Measurements from ENCODE around the gene MOSMO.
"Not testable (repeated sequence)": the region's sequence is repeated elsewhere in the genome, so short reads cannot be mapped to it uniquely, and the experiment has no call there.

MOSMO gene

DNA sequence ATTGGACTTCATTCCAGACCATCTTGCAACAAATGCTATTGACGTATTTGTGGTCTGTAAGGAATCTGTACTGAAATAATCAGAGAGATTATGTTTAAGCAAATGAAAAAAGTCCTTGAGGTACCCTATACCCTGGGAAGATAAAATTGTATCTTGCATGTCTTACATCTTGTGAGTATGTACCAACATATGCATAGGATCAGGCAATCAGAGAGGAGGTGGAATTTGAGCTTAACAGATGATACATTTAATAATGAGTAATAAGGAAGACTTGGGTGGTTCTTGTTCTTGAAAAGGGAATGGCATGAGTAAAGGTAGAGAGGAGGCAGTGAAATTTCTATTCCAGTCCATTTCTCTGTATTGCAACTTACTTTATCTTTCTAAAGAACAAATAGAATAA lies 10.6 kb downstream of the MOSMO start:
- peak; percentile 65 for DNase-seq (ENCODE audit: low read depth)
- TF ChIP-seq, protein P1, sequence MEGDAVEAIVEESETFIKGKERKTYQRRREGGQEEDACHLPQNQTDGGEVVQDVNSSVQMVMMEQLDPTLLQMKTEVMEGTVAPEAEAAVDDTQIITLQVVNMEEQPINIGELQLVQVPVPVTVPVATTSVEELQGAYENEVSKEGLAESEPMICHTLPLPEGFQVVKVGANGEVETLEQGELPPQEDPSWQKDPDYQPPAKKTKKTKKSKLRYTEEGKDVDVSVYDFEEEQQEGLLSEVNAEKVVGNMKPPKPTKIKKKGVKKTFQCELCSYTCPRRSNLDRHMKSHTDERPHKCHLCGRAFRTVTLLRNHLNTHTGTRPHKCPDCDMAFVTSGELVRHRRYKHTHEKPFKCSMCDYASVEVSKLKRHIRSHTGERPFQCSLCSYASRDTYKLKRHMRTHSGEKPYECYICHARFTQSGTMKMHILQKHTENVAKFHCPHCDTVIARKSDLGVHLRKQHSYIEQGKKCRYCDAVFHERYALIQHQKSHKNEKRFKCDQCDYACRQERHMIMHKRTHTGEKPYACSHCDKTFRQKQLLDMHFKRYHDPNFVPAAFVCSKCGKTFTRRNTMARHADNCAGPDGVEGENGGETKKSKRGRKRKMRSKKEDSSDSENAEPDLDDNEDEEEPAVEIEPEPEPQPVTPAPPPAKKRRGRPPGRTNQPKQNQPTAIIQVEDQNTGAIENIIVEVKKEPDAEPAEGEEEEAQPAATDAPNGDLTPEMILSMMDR (IDR thresholded peaks at IDR 0.05; ENCODE audit: insufficient read depth, low read depth, low read length, missing control alignments): no peak
- no peak overlapping the region for H3K4me3 ChIP-seq (ENCODE audit: low read length)

DNA sequence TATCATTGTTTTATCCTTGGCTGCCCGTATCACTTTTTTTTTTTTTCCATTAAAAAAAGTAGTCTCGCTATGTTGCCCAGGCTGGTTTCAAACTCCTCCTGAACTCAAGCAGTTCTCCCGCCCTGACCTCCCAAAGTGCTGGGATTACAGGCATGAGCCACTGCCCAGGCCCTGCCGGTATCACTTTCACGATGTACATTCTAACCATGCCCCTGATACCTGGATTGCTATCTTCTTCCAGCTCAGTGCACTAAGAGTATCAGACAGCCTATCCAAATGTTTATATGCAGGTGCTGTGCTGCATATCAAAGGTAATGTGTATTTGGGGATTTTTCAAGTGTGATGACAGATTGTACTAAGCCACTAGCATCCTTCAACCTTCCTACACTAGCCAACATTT lies 14.2 kb downstream of the MOSMO start:
- TF ChIP-seq, protein P1 (IDR thresholded peaks at IDR 0.05; ENCODE audit: insufficient read depth, low read depth, low read length, missing control alignments): no peak
- no peak overlapping the region for H3K4me3 ChIP-seq (ENCODE audit: low read length)
- DNase-seq (ENCODE audit: low read depth): no peak

- DNase-seq (ENCODE audit: low read depth): no peak
- no peak overlapping the region for H3K4me3 ChIP-seq (ENCODE audit: low read length)
- TF ChIP-seq, protein P1 (IDR thresholded peaks at IDR 0.05; ENCODE audit: insufficient read depth, low read depth, low read length, missing control alignments): no peak
Observed at GRCh38 chr16:22023505-22023904, 15.6 kb downstream of the MOSMO start.

- not testable (repeated sequence) for H3K4me3 ChIP-seq (ENCODE audit: low read length); DNase-seq (ENCODE audit: low read depth)
Observed at GRCh38 chr16:22024785-22025184, 16.9 kb downstream of the MOSMO start.

DNA sequence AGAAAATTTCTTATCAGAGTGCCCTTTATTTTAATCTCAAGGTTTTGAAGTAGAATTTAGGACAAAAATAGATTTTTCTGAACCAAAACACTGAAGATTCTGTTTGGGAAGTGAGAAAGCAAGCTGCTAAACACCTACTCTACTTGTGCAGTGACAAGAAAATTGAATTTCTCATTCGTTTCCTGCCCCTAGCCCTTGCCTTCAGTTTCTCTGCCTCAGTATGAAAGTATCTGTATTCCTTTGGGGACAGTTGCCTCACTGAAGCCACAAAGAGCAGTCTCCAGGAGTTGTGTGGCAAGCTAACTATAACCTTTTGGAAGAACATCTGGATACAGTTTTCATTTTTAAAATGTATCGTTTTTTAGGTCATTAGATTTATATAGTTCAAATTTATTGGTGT lies 19.7 kb downstream of the MOSMO start:
- DNase-seq (ENCODE audit: low read depth): no peak
- TF ChIP-seq, protein P1 (IDR thresholded peaks at IDR 0.05; ENCODE audit: insufficient read depth, low read depth, low read length, missing control alignments): no peak
- no peak overlapping the region for H3K4me3 ChIP-seq (ENCODE audit: low read length)

- TF ChIP-seq, protein P1 (IDR thresholded peaks at IDR 0.05; ENCODE audit: insufficient read depth, low read depth, low read length, missing control alignments): no peak
- no peak for DNase-seq (ENCODE audit: low read depth)
- no peak overlapping the region for H3K4me3 ChIP-seq (ENCODE audit: low read length)
Observed at GRCh38 chr16:22029632-22030031, 21.7 kb downstream of the MOSMO start.

DNA sequence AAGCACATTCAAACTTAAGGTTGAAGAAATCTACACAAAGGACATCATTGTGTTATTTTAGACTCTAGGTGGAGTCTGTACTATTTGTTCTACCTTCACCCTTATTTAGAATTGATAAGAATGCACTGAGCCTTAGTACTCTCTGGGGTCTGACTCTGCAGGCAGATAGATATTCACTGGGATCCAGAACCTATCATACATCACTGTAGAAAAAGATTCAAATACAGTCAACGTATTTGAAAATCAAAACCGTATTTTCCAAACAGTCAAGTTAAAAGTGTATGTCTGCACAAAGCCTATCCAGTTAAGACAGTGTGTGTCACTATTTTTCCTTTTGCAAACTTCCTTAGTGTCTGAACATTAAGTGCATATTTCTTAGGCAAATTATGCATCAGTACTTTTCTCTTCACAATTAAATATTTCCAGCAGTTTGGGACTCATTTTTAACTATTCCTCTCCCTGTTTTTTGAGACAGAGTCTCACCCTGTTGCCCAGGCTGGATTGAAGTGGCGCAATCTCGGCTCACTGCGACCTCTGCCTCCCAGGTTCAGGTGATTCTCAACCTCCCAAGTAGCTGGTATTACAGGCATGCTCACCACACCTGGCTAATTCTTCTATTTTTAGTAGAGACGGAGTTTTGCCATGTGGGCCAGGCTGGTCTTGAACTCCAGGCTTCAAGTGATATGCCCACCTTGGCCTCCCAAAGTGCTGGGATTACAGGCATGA lies 22.3 kb downstream of the MOSMO start:
- DNase-seq (ENCODE audit: low read depth): no peak
- no peak overlapping the region for H3K4me3 ChIP-seq (ENCODE audit: low read length)
- TF ChIP-seq, protein P1 (IDR thresholded peaks at IDR 0.05; ENCODE audit: insufficient read depth, low read depth, low read length, missing control alignments): no peak
